GM23248 (cell line): ENCODE results near the gene MYOM1. TPM values are rescaled to one million over a fixed set of nuclear protein-coding genes. Genes with fewer than 3 reads are reported as not detected.
A peak's percentile ranks its signal among the peaks of the same experiment; 100 is the strongest.

ENCODE experiments used
- DNase-seq: peaks from one replicate; pipeline ENCODE4 v3.0.0-alpha.2; 2015
- H2AFZ ChIP-seq: fragments of 200-600 bp; sonication (generic); 2 replicates; pipeline ENCODE4 v1.6.1; 2016; ENCODE audit warnings: antibody characterized with exemption
- H3F3A ChIP-seq: fragments of 200-600 bp; sonication (generic); 2 replicates; pipeline ENCODE4 v1.6.1; 2016; ENCODE audit warnings: mild to moderate bottlenecking, antibody characterized with exemption, mixed run types; ENCODE audit not compliant: insufficient read depth
- H3K27ac ChIP-seq: fragments of 200-600 bp; sonication (generic); 2 replicates; pipeline ENCODE4 v1.5.1; 2016; ENCODE audit warnings: mild to moderate bottlenecking
- H3K27me3 ChIP-seq: fragments of 200-600 bp; sonication (generic); replicated peaks from 2 replicates; pipeline ENCODE4 v1.6.1; 2016; ENCODE audit warnings: mild to moderate bottlenecking; ENCODE audit not compliant: insufficient read depth
- H3K36me3 ChIP-seq: fragments of 200-600 bp; sonication (generic); 2 replicates; pipeline ENCODE4 v1.6.1; 2016; ENCODE audit warnings: low read depth, mild to moderate bottlenecking
- H3K4me1 ChIP-seq: fragments of 200-600 bp; sonication (generic); 2 replicates; pipeline ENCODE4 v1.6.1; 2016; ENCODE audit warnings: mild to moderate bottlenecking; ENCODE audit not compliant: insufficient read depth
- H3K4me2 ChIP-seq: fragments of 200-600 bp; sonication (generic); one replicate; pipeline ENCODE4 v1.6.1; 2016; ENCODE audit warnings: mild to moderate bottlenecking; ENCODE audit not compliant: unreplicated experiment
- H3K4me3 ChIP-seq: fragments of 200-600 bp; sonication (generic); 2 replicates; pipeline ENCODE4 v1.5.1; 2016; ENCODE audit warnings: mild to moderate bottlenecking
- H3K79me2 ChIP-seq: fragments of 200-600 bp; sonication (generic); 2 replicates; pipeline ENCODE4 v1.6.1; 2016; ENCODE audit warnings: mild to moderate bottlenecking; ENCODE audit not compliant: insufficient read depth
- H3K9ac ChIP-seq: fragments of 200-600 bp; sonication (generic); 2 replicates; pipeline ENCODE4 v1.6.1; 2016; ENCODE audit warnings: mild to moderate bottlenecking
- H3K9me2 ChIP-seq: fragments of 200-600 bp; sonication (generic); 2 replicates; pipeline ENCODE4 v1.6.1; 2016; ENCODE audit warnings: mixed run types, mild to moderate bottlenecking, moderate library complexity; ENCODE audit not compliant: insufficient read depth
- H3K9me3 ChIP-seq: fragments of 200-600 bp; sonication (generic); one replicate; pipeline ENCODE4 v1.6.1; 2017; ENCODE audit warnings: low read depth
- H4K20me1 ChIP-seq: fragments of 200-600 bp; sonication (generic); 2 replicates; pipeline ENCODE4 v1.6.0; 2016; ENCODE audit not compliant: insufficient read depth
- EZH2 ChIP-seq: fragments of 200-600 bp; sonication (generic); IDR thresholded peaks from 2 replicates; pipeline ENCODE4 v1.6.1; 2018; ENCODE audit warnings: antibody characterized with exemption, mild to moderate bottlenecking; ENCODE audit not compliant: insufficient read depth, poor library complexity, severe bottlenecking
- EZH2phosphoT487 ChIP-seq: fragments of 200-600 bp; sonication (generic); IDR thresholded peaks from 2 replicates; pipeline ENCODE4 v1.6.1; 2018; ENCODE audit warnings: antibody characterized with exemption, moderate library complexity, mild to moderate bottlenecking, low read depth; ENCODE audit not compliant: insufficient read depth
- WGBS, 2 experiments: methylation state at CpG; one replicate each; pipeline ENCODE4 v1.1.6; 2015 to 2017; ENCODE audit warnings: low lambda C conversion rate in 2 of 2, low coverage in 1 of 2; ENCODE audit errors: missing lambda C conversion rate in 2 of 2; 5-methylcytosine and 5-hydroxymethylcytosine counted together
- in situ Hi-C: fragments of 300-500 bp; cut with MboI; formaldehyde crosslinking; loops from 2 replicates; pipeline ENCODE4 v1.15.0; 2020
- polyA plus RNA-seq: library from polyadenylated mRNA; unstranded; fragments of >200 nt; fragmentation: Nextera tagmentation; extraction: Ambion mirVana; gene quantifications from 2 replicates; pipeline ENCODE4 v1.2.1, GENCODE V29; 2016
- total RNA-seq: library from RNA; depleted of rRNA; stranded (reverse); fragments of >200 nt; shearing (Covaris generic); gene quantifications from 2 replicates; pipeline ENCODE4 v1.2.3, GENCODE V29; 2014

The MYOM1 gene
- total and polyA plus RNA-seq, 2 experiments from 2014 or later: 0.64 to 0.65 TPM

DNA sequence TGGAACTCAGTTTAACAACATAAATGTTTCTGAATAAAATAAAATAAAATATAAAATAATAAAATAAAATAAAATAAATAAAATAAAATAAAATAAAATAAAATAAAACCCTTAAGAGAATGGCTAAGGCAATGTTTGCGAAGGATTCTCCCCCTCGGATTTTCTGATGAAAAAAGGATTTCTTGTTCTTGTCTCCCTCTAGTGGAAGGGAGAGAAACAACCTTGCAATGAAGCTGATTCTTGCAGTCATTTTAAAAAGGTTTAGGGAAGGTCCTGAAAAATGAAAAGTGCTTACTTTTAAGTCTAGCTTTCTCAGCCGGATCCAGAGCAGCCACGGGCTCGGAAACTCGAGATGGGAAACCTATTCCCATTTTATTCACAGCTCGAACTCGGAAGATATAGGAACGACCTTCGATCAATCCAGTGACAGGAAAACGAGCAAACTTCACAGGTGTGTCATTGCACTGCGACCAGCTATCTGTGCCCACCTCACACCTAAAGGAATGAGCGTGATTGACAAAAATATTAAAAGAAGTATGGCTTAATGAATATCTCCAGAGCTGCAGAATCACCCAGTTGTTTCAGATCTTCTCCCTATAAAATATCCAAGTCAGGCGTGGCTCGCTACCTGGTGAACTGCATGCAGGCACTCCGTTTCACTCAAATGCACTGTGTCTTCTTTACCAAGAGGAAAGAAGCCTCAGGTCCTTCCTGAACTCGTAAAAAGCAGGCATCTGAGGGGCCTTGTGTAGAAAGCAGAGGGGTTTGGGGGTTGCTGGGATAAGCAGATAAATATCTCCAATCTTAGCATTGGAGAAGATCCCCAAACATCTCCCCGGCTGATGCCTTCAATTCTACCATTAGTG, 68.1 kb downstream of the MYOM1 start:
- Histone ChIP-seq H3K9ac (no peak overlapping the region), H2AFZ (no peak overlapping the region), H3K27ac (no peak overlapping the region), H3K4me3 (no peak overlapping the region), H3K36me3 (no peaks in the 10 kb centered on the region), H3K27me3 (no peaks in the 10 kb centered on the region), H3K79me2 (no peaks in the 10 kb centered on the region), H3K4me2 (no peak overlapping the region), H3K9me2 (no peaks in the 10 kb centered on the region), H3F3A (no peaks in the 10 kb centered on the region), H4K20me1 (no peaks in the 10 kb centered on the region), H3K9me3 (no peaks in the 10 kb centered on the region), H3K4me1 (peaks cover 8% of the 10 kb centered on the region; the same call in 1 of the 2 replicates)
- no peak for TF ChIP-seq EZH2
- no peak for TF ChIP-seq EZH2phosphoT487
- peak; percentile 62 for DNase-seq
- in situ Hi-C loops: loop anchor here (10.0 kb wide), 1 partner anchor 217 kb away; no protein-coding TSS in a partner anchor
- WGBS, 2 experiments: 50 to 51% methylated on average over 18 of the region's 18 CpGs

DNA sequence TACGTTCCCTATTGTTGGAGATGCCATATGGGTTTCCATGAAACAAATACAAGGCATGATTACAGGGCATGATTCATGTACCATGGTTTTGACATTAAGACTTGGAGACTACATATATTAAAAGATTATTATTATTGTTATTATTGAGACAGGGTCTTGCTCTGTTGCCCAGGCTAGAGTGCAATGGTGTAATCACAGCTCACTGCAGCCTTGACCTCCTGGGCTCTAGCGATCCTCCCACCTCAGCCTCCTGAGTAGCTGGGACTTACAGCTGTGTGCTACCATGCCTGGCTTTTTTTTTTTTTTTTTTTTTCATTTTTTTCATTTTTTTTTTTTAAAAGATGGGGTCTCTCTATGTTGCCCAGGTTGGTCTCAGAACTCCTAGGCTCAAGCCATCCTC, 69.1 kb downstream of the MYOM1 start:
- H3F3A ChIP-seq: no peaks in the 10 kb centered on the region
- no peaks in the 10 kb centered on the region for H3K27me3 ChIP-seq
- no peaks in the 10 kb centered on the region for H3K9me2 ChIP-seq
- TF ChIP-seq EZH2phosphoT487 (no peak), EZH2 (no peak)
- H3K27ac ChIP-seq: no peak overlapping the region
- H3K79me2 ChIP-seq: no peaks in the 10 kb centered on the region
- in situ Hi-C loops: loop anchor here (10.0 kb wide), 1 partner anchor 216 kb away; no protein-coding TSS in a partner anchor
- no peak overlapping the region for H3K4me2 ChIP-seq
- no peak overlapping the region for H3K4me3 ChIP-seq
- H3K36me3 ChIP-seq: no peaks in the 10 kb centered on the region
- DNase-seq: no peak
- no peaks in the 10 kb centered on the region for H3K9me3 ChIP-seq
- peaks cover 5% of the 10 kb centered on the region; the same call in 1 of the 2 replicates for H3K4me1 ChIP-seq
- no peak overlapping the region for H2AFZ ChIP-seq
- WGBS, 2 experiments: 83 to 89% methylated on average over 2 of the region's 2 CpGs
- no peaks in the 10 kb centered on the region for H4K20me1 ChIP-seq
- no peak overlapping the region for H3K9ac ChIP-seq

DNA sequence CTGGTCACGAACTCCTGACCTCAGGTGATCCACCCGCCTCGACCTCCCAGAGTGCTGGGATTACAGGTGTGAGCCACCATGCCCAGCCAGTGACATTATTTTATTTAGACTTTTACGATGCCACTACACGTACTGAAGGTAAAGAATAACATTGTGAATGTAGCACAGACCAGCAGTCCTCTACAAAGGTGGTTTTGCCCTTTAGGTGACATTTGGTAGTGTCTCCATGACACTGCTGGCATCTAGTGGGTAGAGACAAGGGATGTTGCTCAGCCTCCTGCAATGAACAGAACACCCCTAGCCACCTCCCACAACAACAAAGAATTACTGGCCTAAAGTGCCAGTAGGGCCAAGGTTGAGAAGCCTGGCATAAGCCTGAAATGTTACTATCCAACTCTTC, 69.5 kb downstream of the MYOM1 start:
- H3K4me2 ChIP-seq: no peak overlapping the region
- no peaks in the 10 kb centered on the region for H3K79me2 ChIP-seq
- no peak for TF ChIP-seq EZH2phosphoT487
- no peak for TF ChIP-seq EZH2
- no peaks in the 10 kb centered on the region for H3K36me3 ChIP-seq
- 88 to 95% methylated on average over 5 of the region's 5 CpGs for WGBS, 2 experiments
- H3K9ac ChIP-seq: no peak overlapping the region
- no peak overlapping the region for H2AFZ ChIP-seq
- H3F3A ChIP-seq: no peaks in the 10 kb centered on the region
- H3K9me3 ChIP-seq: no peaks in the 10 kb centered on the region
- H3K27me3 ChIP-seq: no peaks in the 10 kb centered on the region
- no peak overlapping the region for H3K4me3 ChIP-seq
- H3K4me1 ChIP-seq: peaks cover 4% of the 10 kb centered on the region; the same call in 1 of the 2 replicates
- no peaks in the 10 kb centered on the region for H3K9me2 ChIP-seq
- in situ Hi-C loops: loop anchor here (10.0 kb wide), 1 partner anchor 215 kb away; no protein-coding TSS in a partner anchor
- DNase-seq: no peak
- H4K20me1 ChIP-seq: no peaks in the 10 kb centered on the region
- H3K27ac ChIP-seq: no peak overlapping the region

DNA sequence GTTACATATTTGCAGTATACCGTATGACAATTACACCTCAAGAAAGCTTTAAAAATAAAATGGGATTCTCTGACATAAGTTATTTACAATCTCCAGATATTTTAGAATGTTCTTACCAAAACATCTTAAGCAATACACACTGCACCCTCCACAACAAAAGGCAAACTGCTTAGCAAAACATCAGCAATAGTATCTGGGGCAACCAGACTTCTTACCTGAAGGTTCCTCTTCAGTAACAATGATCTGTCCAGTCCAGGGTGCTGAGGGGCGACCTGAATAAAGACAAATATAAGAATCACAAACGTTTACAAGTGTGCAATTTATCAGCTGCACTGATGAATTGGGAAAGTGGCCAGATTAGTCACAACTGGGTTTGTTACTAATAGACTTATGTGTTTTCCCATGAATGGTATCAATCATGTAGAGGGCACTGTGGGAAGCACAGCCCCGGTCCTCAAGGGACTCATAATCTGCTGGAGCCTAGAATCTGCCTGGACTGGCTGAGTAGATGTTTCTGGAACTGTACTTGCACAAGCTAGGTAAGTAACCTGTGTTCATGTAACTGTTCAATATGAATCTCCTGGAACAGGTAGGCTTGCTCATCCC, 70.7 kb downstream of the MYOM1 start:
- no peak overlapping the region for H2AFZ ChIP-seq
- peaks cover 4% of the 10 kb centered on the region; the same call in 1 of the 2 replicates for H3K4me1 ChIP-seq
- WGBS, 2 experiments: 46 to 51% methylated on average over 4 of the region's 4 CpGs
- no peak overlapping the region for H3K27ac ChIP-seq
- H3K4me3 ChIP-seq: no peak overlapping the region
- H3K9me3 ChIP-seq: no peaks in the 10 kb centered on the region
- H3K9ac ChIP-seq: no peak overlapping the region
- no peaks in the 10 kb centered on the region for H3K9me2 ChIP-seq
- H3F3A ChIP-seq: no peaks in the 10 kb centered on the region
- TF ChIP-seq EZH2 (no peak), EZH2phosphoT487 (no peak)
- DNase-seq: peak; percentile 50
- no peaks in the 10 kb centered on the region for H4K20me1 ChIP-seq
- in situ Hi-C loops: no loop called here
- H3K36me3 ChIP-seq: no peaks in the 10 kb centered on the region
- H3K79me2 ChIP-seq: no peaks in the 10 kb centered on the region
- no peak overlapping the region for H3K4me2 ChIP-seq
- H3K27me3 ChIP-seq: no peaks in the 10 kb centered on the region
